Astrocyte (in vitro differentiated cells and primary cell): Measurements from ENCODE around the gene ATN1.

ENCODE experiments used
- CTCF ChIP-seq: IDR thresholded peaks from 2 replicates; pipeline ENCODE4 v1.5.1; 2011; ENCODE audit warnings: low read depth, mild to moderate bottlenecking, inconsistent platforms, low read length, moderate library complexity; ENCODE audit not compliant: insufficient read depth
- EZH2 ChIP-seq: IDR thresholded peaks from 2 replicates; pipeline ENCODE4 v1.6.1; 2012; ENCODE audit warnings: mild to moderate bottlenecking, low read length, inconsistent platforms; ENCODE audit not compliant: insufficient read depth

GRCh38 chr12:6952121-6952862 is 24.5 kb downstream of the ATN1 start:
- TF ChIP-seq CTCF (no peak), EZH2 (no peak)
